ENCODE results near the gene NTRK2.

Gene NTRK2

DNA sequence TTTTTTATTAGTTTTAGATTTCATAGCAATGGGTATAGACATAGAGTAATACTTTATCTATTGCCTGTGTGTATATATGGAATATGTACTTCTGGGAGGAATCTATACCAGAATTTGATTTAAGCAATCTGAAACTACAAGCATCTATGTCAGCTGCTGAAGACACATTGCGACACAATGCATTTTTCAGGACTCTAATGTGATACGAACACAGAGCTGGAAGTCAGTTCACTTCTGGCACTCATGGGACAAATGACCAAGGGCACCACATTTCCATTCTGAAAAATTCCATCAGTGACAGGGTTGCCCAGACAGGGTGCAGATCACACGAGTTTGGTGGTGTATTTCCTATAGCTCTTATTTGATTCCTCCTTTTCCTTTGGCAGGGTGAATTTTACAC lies 259.5 kb downstream of the NTRK2 start:
- no peak for TF ChIP-seq EP300 (IDR thresholded peaks at IDR 0.05; ENCODE audit: borderline replicate concordance)
- TF ChIP-seq CEBPB (IDR thresholded peaks at IDR 0.05): peak; percentile 44; the same call in 1 of the 2 replicates
- no peak for TF ChIP-seq YY1 (IDR thresholded peaks at IDR 0.05; ENCODE audit: low read depth)

DNA sequence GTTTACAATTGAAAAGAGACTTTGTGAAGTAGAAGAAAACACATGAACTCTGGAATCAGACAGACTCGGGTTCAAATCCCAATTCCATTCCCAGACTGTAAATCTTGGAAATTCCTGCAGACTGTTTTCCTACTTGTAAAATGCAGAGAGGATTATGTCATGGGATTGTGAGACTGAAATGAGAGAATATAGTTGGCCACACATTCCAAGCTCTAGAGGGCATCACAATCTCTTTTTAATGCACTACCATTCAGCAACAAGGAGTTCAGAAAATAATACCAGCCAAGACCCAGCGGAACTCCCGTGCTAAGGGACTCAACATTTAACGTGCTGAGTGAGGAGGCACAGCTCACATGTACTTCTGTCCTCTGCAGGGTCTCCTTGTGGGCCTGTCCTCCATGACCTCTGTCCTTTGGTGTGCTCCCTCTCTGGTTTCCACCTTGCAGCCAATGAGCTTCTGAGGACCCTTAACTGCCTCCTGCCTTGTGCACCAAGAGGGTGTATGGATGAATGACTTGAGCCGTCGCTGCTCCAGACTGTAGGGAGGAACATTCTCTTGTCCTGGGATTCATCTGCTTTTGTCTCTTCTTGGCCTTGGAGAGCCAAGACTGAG lies 263.5 kb downstream of the NTRK2 start:
- TF ChIP-seq TEAD4 (IDR thresholded peaks at IDR 0.05): peak; percentile 88
- no peak for TF ChIP-seq EGR1 (IDR thresholded peaks at IDR 0.05)
- no peak for TF ChIP-seq REST (IDR thresholded peaks at IDR 0.05; ENCODE audit: low read depth)
- TF ChIP-seq TCF12 (IDR thresholded peaks at IDR 0.05; ENCODE audit: low read depth): no peak
- TF ChIP-seq CREB1 (IDR thresholded peaks at IDR 0.05; ENCODE audit: low read depth): no peak
- TF ChIP-seq, protein P1, sequence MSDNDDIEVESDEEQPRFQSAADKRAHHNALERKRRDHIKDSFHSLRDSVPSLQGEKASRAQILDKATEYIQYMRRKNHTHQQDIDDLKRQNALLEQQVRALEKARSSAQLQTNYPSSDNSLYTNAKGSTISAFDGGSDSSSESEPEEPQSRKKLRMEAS (IDR thresholded peaks at IDR 0.05): no peak
- TF ChIP-seq TAF1 (IDR thresholded peaks at IDR 0.05; ENCODE audit: low read depth): no peak
- 0 out of 2 replicates have a peak, but pooled peaks have one; percentile 17 for TF ChIP-seq RAD21 (IDR thresholded peaks at IDR 0.05; ENCODE audit: low read depth)
- no peak for TF ChIP-seq CEBPB (IDR thresholded peaks at IDR 0.05)
- no peak for TF ChIP-seq FOXM1 (IDR thresholded peaks at IDR 0.05; ENCODE audit: borderline replicate concordance, low read depth)
- TF ChIP-seq ZBTB7A (IDR thresholded peaks at IDR 0.05; ENCODE audit: low read depth): no peak

- TF ChIP-seq CEBPB (IDR thresholded peaks at IDR 0.05) (no peak), YY1 (IDR thresholded peaks at IDR 0.05; ENCODE audit: low read depth) (no peak), TCF12 (IDR thresholded peaks at IDR 0.05; ENCODE audit: low read depth) (no peak), RAD21 (IDR thresholded peaks at IDR 0.05; ENCODE audit: low read depth) (no peak), NFIC (IDR thresholded peaks at IDR 0.05) (no peak), EP300 (IDR thresholded peaks at IDR 0.05; ENCODE audit: borderline replicate concordance) (no peak), ZBTB7A (IDR thresholded peaks at IDR 0.05; ENCODE audit: low read depth) (no peak), REST (IDR thresholded peaks at IDR 0.05; ENCODE audit: low read depth) (no peak), TAF1 (IDR thresholded peaks at IDR 0.05; ENCODE audit: low read depth) (no peak), TEAD4 (IDR thresholded peaks at IDR 0.05) (no peak), FOXM1 (IDR thresholded peaks at IDR 0.05; ENCODE audit: borderline replicate concordance, low read depth) (no peak), EGR1 (IDR thresholded peaks at IDR 0.05) (no peak), CREB1 (IDR thresholded peaks at IDR 0.05; ENCODE audit: low read depth) (no peak)
- TF ChIP-seq, protein P2, sequence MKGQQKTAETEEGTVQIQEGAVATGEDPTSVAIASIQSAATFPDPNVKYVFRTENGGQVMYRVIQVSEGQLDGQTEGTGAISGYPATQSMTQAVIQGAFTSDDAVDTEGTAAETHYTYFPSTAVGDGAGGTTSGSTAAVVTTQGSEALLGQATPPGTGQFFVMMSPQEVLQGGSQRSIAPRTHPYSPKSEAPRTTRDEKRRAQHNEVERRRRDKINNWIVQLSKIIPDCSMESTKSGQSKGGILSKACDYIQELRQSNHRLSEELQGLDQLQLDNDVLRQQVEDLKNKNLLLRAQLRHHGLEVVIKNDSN (IDR thresholded peaks at IDR 0.05): no peak
- TF ChIP-seq, protein P1 (IDR thresholded peaks at IDR 0.05): no peak
Measured at GRCh38 chr9:84935528-84936117, 266.1 kb downstream of the NTRK2 start.

- TF ChIP-seq CREB1 (IDR thresholded peaks at IDR 0.05; ENCODE audit: low read depth) (no peak), TEAD4 (IDR thresholded peaks at IDR 0.05) (no peak), FOXM1 (IDR thresholded peaks at IDR 0.05; ENCODE audit: borderline replicate concordance, low read depth) (no peak), CEBPB (IDR thresholded peaks at IDR 0.05) (no peak), NFIC (IDR thresholded peaks at IDR 0.05) (no peak), TAF1 (IDR thresholded peaks at IDR 0.05; ENCODE audit: low read depth) (no peak), REST (IDR thresholded peaks at IDR 0.05; ENCODE audit: low read depth) (no peak), ZBTB7A (IDR thresholded peaks at IDR 0.05; ENCODE audit: low read depth) (no peak), EP300 (IDR thresholded peaks at IDR 0.05; ENCODE audit: borderline replicate concordance) (no peak), RAD21 (IDR thresholded peaks at IDR 0.05; ENCODE audit: low read depth) (no peak)
Measured at GRCh38 chr9:84937180-84937579, 267.7 kb downstream of the NTRK2 start.

DNA sequence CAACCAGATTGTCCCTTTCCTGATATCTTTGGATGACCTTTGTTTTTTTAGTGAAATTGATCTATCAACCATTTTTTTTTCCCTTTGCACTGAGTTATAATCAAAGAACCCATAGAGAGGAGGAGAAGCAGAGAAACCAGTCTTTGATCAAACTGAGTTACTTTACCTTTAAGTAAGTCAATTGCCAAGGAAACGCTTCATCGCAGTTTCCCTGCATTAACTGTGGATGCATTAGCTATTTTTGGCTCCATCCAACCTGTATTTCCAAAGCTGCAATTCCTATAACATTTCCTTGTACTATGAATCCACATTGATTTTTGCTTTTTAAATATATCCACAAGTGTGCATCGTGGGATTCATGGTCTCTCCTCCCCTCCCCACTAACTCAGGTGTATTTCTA lies 268.1 kb downstream of the NTRK2 start:
- TF ChIP-seq TEAD4 (IDR thresholded peaks at IDR 0.05): no peak
- TF ChIP-seq YY1 (IDR thresholded peaks at IDR 0.05; ENCODE audit: low read depth): no peak
- TF ChIP-seq RAD21 (IDR thresholded peaks at IDR 0.05; ENCODE audit: low read depth): no peak
- TF ChIP-seq, protein P1 (IDR thresholded peaks at IDR 0.05): no peak

Data from Ishikawa (cell line).